Measurements from ENCODE around the gene TSPAN6.

TSPAN6 gene

DNA sequence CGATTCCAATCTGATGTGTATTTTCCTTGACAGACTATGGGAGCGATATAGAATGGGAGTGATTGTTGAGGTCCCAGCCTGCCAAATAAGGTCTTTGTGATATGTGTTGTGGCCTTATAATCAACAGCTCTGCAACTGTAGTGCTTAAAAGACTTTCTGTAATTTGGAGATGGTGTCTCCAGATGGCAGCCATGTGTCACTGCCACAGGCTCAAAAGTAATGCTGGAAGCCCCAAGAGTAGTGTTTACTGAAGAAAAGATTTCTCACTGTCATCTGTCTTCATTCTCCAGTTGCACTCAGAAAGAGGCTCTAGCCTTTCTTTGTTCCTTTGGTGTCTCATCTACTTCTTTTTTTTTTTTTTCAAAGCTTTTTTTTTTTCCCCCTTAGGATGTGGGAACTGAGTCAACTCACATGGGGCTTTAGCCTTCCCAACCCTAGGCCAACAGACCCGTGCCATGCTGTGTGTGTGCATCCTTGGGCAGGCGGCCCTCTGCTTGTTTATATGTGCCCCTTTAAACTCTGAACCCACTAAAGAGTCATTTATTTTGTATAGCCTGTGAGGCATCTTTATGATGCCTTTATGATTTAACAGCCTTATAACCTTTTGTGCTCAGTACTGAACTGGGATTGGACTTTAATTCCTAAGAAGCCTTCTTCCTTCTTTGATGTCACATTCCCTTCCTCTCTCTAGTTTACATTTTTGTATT is 23.0 kb upstream of the TSPAN6 start:
- FAIRE-seq: peak; percentile 6
- no peak for DNase-seq (ENCODE audit: insufficient read length, low spot score)
- TF ChIP-seq, protein P1, sequence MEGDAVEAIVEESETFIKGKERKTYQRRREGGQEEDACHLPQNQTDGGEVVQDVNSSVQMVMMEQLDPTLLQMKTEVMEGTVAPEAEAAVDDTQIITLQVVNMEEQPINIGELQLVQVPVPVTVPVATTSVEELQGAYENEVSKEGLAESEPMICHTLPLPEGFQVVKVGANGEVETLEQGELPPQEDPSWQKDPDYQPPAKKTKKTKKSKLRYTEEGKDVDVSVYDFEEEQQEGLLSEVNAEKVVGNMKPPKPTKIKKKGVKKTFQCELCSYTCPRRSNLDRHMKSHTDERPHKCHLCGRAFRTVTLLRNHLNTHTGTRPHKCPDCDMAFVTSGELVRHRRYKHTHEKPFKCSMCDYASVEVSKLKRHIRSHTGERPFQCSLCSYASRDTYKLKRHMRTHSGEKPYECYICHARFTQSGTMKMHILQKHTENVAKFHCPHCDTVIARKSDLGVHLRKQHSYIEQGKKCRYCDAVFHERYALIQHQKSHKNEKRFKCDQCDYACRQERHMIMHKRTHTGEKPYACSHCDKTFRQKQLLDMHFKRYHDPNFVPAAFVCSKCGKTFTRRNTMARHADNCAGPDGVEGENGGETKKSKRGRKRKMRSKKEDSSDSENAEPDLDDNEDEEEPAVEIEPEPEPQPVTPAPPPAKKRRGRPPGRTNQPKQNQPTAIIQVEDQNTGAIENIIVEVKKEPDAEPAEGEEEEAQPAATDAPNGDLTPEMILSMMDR (IDR thresholded peaks at IDR 0.05; ENCODE audit: insufficient read depth, missing control alignments): no peak

DNA sequence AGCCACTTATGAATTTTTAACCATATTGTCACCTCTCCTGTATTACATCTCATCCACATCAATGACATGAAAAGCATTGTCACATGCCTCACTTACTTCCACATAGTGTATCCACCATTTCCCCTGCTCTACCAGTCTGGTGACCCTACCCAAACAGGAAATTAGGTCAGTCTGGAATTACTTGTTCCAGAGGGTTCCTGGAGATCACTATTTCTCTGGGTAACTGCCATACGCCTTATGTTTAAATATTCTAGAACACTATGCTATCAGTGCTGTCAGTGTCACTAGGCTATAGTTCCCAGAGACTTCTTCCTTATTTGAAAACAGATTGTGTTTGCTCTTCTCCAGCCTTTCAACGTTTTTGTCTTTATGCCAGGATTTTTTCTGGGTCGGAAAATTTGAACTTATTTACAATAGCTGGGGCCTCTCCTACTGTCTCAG is 22.4 kb upstream of the TSPAN6 start:
- FAIRE-seq (no peak), DNase-seq (ENCODE audit: insufficient read length, low spot score) (no peak)
- TF ChIP-seq, protein P1 (IDR thresholded peaks at IDR 0.05; ENCODE audit: insufficient read depth, missing control alignments): no peak

DNA sequence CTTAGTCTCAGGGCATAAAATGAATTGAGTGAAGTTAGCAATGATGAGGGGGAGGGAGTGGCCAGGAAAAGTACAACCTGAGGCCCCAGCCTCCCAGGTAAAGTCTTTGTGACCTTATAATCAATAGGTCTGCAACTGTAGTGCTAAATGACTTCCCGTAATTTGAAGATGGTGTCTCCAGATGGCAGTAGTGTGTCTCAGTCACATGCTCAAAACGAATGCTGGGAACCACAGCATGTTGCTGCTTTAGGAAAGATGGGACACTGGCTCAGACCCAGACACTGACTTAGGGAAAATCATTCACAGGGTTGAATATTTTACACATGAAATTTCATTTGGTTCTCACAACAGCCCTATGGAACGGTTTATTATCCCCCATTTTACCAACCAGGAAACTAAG is 17.7 kb upstream of the TSPAN6 start:
- TF ChIP-seq, protein P1 (IDR thresholded peaks at IDR 0.05; ENCODE audit: insufficient read depth, missing control alignments): peak; percentile 13
- FAIRE-seq (no peak), DNase-seq (ENCODE audit: insufficient read length, low spot score) (no peak)

- TF ChIP-seq, protein P1 (IDR thresholded peaks at IDR 0.05; ENCODE audit: insufficient read depth, missing control alignments): no peak
- FAIRE-seq (no peak), DNase-seq (ENCODE audit: insufficient read length, low spot score) (no peak)
Observed at GRCh38 chrX:100652266-100652665, 15.7 kb upstream of the TSPAN6 start.

DNA sequence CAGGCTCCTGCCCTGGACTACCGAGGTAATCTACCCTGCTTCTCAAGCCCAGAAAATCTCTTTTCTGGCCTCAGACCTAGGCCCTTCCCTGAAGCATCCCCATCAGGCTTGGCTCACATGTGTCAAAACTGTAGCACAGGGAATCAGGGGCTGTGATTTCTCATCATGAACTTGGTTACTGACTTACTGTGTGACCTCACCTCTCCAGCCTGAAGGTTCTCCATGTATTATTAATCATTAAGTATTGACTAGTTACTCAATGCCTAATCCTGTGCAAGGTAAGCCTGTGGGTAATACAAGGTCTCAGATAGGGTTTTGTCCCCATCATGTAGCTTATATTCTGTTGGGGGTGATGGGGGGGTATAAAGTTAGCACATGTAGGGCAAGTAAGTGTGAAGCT is 14.2 kb upstream of the TSPAN6 start:
- TF ChIP-seq, protein P1 (IDR thresholded peaks at IDR 0.05; ENCODE audit: insufficient read depth, missing control alignments): no peak
- no peak for FAIRE-seq
- no peak for DNase-seq (ENCODE audit: insufficient read length, low spot score)

DNA sequence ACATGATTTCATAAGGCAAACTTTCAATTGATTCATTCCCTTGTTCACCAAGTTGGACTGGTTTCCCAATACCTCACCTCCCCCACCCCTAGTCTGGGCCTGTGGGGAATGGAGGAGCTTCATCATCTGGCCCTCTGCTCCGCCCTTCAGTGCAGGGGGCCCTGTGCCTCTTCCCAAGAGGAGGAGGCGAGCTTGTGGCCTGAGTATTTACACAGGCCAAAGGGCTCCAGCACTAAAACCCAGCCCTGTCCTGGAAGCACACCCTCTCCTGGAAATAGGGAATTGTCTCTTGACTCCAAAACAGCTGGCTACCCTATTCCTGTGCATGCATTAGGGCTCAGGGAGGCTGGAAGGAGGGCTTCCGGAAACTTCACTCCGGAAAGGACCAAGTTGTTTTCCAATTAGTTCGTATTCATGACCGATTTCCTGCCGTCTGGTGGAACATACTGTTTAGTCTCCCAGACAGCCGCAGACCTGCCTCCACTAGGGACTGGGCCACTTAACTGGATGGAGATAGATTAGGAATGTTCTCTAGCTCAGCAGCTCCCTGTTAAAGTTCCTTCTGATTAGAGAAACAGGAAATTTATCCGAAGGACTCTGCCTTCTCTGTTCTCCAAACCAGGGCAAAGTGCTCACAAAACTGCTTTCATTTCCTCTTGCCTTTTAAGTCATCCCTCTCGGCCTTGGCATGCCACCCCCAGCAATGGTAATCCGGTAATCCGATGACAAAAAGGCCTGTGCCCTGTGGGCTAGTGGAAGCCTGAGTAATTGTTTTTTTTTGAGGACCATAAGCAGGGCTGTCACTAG is 13.1 kb upstream of the TSPAN6 start:
- no peak for DNase-seq (ENCODE audit: insufficient read length, low spot score)
- TF ChIP-seq, protein P1 (IDR thresholded peaks at IDR 0.05; ENCODE audit: insufficient read depth, missing control alignments): no peak
- FAIRE-seq: no peak
